ENCODE results near the gene DLG2.

DLG2 gene

DNA sequence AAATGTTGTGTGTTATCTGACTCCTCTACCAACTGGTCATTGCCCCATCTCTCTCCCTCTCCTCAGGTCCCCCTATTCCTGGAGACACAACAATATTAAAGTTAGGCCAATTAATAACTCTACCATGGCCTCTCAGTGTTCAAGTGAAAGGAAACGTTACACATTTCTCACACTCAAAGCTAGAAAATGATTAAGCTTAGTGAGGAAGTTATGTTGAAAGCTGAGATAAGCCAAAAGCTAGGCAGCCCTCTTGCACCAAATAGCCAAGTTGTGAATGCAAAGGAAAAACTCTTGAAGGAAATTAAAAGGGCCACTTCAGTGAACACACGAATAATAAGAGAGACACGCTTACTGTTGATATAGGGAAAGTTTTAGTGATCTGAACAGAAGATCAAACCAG lies 6.9 kb downstream of the DLG2 start:
- no peak for TF ChIP-seq CEBPB (IDR thresholded peaks at IDR 0.05)
- no peak for TF ChIP-seq EGR1 (IDR thresholded peaks at IDR 0.05)
- no peak for TF ChIP-seq RAD21 (IDR thresholded peaks at IDR 0.05; ENCODE audit: low read depth)
- no peak for TF ChIP-seq YY1 (IDR thresholded peaks at IDR 0.05; ENCODE audit: low read depth)
- no peak for TF ChIP-seq TAF1 (IDR thresholded peaks at IDR 0.05; ENCODE audit: low read depth)

GRCh38 chr11:85619499-85619898 lies 7.6 kb downstream of the DLG2 start:
- TF ChIP-seq USF1 (IDR thresholded peaks at IDR 0.05) (no peak), TAF1 (IDR thresholded peaks at IDR 0.05; ENCODE audit: low read depth) (no peak), FOXM1 (IDR thresholded peaks at IDR 0.05; ENCODE audit: borderline replicate concordance, low read depth) (no peak), CEBPB (IDR thresholded peaks at IDR 0.05) (peak; percentile 92), TCF12 (IDR thresholded peaks at IDR 0.05; ENCODE audit: low read depth) (no peak)

DNA sequence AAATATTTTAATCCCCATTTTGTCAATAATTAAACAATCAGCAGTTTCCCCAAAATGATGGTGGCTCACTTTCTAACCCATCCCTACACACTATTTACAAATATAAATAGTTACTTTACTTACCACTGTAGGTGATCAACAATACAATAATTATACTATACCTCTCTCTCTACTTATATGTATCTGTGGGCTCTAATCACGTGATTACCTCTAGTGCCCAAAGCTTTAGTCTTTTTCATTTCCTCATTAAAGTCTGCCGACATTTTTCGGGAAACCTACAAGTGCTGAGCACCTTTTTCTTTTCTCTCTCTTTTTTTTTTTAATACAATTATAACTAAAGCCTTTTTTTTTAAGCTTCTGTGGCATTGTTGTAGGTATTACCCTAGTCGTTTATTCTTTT lies 23.9 kb downstream of the DLG2 start:
- TF ChIP-seq EP300 (IDR thresholded peaks at IDR 0.05; ENCODE audit: borderline replicate concordance) (no peak), YY1 (IDR thresholded peaks at IDR 0.05; ENCODE audit: low read depth) (no peak)

- TF ChIP-seq CREB1 (IDR thresholded peaks at IDR 0.05; ENCODE audit: low read depth) (no peak), CEBPB (IDR thresholded peaks at IDR 0.05) (peak; percentile 58; the same call in 1 of the 2 replicates)
These were observed 24.5 kb downstream of the DLG2 start for GRCh38 chr11:85602526-85603213.

DNA sequence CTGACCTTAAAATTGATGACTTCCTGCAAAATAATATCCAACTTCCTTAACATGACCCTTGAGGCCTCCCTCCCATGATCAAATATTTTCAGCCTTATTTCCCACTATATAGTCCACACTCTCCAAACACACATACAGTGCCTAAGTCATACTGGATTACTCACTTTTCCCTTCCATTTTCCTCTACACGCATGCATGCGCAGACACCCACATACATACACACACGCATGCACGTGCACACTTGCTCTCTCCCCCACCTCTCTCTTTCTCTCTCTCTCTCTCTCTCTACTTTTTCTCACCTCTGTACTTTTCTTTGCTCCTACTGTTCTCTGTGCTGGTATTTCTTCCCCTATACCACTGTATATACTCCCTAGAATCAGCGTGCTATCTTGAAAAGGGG lies 28.1 kb downstream of the DLG2 start:
- no peak for TF ChIP-seq NFIC (IDR thresholded peaks at IDR 0.05)
- no peak for TF ChIP-seq EP300 (IDR thresholded peaks at IDR 0.05; ENCODE audit: borderline replicate concordance)
- no peak for TF ChIP-seq EGR1 (IDR thresholded peaks at IDR 0.05)

DNA sequence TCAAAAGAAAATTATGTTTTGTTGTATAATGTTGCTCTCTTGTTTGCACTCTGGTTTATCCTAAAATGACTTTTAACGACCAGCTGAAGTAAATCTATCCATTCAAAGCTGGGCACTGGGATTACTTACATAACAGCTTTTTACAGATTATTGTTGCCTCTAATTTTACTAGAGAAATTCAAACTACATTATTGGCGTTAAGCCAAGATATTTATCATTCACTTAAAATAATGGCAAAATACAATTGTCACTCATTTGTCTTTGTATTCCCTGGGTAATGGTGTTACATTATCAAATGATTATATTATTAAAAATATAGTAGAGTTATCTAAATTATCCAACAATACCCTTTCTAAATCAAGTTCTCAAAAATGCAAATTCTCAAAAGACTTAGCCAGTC lies 30.3 kb downstream of the DLG2 start:
- TF ChIP-seq TAF1 (IDR thresholded peaks at IDR 0.05; ENCODE audit: low read depth) (no peak), EP300 (IDR thresholded peaks at IDR 0.05; ENCODE audit: borderline replicate concordance) (no peak), NFIC (IDR thresholded peaks at IDR 0.05) (no peak), ZBTB7A (IDR thresholded peaks at IDR 0.05; ENCODE audit: low read depth) (no peak), REST (IDR thresholded peaks at IDR 0.05; ENCODE audit: low read depth) (no peak), USF1 (IDR thresholded peaks at IDR 0.05) (no peak), RAD21 (IDR thresholded peaks at IDR 0.05; ENCODE audit: low read depth) (no peak), TEAD4 (IDR thresholded peaks at IDR 0.05) (no peak), YY1 (IDR thresholded peaks at IDR 0.05; ENCODE audit: low read depth) (no peak), CREB1 (IDR thresholded peaks at IDR 0.05; ENCODE audit: low read depth) (no peak), CEBPB (IDR thresholded peaks at IDR 0.05) (no peak)
- TF ChIP-seq, protein P1, sequence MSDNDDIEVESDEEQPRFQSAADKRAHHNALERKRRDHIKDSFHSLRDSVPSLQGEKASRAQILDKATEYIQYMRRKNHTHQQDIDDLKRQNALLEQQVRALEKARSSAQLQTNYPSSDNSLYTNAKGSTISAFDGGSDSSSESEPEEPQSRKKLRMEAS (IDR thresholded peaks at IDR 0.05): no peak

GRCh38 chr11:85595285-85595884 lies 31.8 kb downstream of the DLG2 start:
- TF ChIP-seq CEBPB (IDR thresholded peaks at IDR 0.05) (no peak), EP300 (IDR thresholded peaks at IDR 0.05; ENCODE audit: borderline replicate concordance) (no peak), CREB1 (IDR thresholded peaks at IDR 0.05; ENCODE audit: low read depth) (no peak), TCF12 (IDR thresholded peaks at IDR 0.05; ENCODE audit: low read depth) (no peak), TEAD4 (IDR thresholded peaks at IDR 0.05) (no peak), RAD21 (IDR thresholded peaks at IDR 0.05; ENCODE audit: low read depth) (peak; percentile 82)
- TF ChIP-seq, protein P1 (IDR thresholded peaks at IDR 0.05): no peak

DNA sequence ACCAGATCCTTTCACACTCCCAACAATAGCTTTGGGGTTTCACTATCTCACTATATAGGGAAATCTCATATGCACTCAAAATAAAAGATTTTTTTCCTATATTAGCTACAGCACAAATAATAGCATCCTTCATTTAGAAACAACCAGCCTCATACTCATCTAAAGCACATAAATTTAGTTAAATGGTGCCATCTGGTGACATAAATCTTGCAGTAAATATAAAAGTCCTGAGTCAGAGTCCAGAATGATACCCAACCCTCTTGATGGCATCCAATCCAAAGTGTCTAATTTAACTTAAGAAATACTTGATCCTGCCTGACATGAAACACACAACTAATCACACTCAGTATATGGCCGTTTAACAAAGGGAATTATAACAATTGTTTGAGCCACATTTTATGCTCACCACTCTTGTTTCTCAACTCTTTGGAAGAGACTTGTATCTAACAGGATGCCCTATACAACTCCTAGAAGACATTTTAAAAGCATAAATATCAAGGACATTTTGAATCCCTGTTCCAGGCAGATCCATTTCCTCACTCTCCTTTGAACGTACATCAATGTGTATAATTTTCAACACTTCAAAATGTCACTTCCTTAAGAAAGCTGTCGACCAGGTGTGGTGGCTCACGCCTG lies 36.2 kb downstream of the DLG2 start:
- TF ChIP-seq RAD21 (IDR thresholded peaks at IDR 0.05; ENCODE audit: low read depth) (peak; percentile 45), YY1 (IDR thresholded peaks at IDR 0.05; ENCODE audit: low read depth) (no peak)
